MM.1S (cell line): ENCODE data around the gene OSGIN1.

Experiments
- DNase-seq: peaks from one replicate; pipeline ENCODE4 v3.0.0-alpha.2; 2015
- H2AFZ ChIP-seq: fragments of 300-600 bp; sonication (generic); 2 replicates; pipeline ENCODE4 v1.6.0; 2016; ENCODE audit warnings: antibody characterized with exemption, low read length
- H3F3A ChIP-seq: fragments of 300-600 bp; sonication (generic); 2 replicates; pipeline ENCODE4 v1.6.1; 2016; ENCODE audit warnings: mild to moderate bottlenecking, antibody characterized with exemption, low read length, moderate library complexity, mixed read lengths; ENCODE audit not compliant: insufficient read depth
- H3K27ac ChIP-seq: fragments of 300-600 bp; sonication (generic); 2 replicates; pipeline ENCODE4 v1.5.1; 2016; ENCODE audit warnings: mild to moderate bottlenecking, low read length
- H3K27me3 ChIP-seq: fragments of 300-600 bp; sonication (generic); replicated peaks from 2 replicates; pipeline ENCODE4 v1.6.0; 2016; ENCODE audit warnings: low read length; ENCODE audit not compliant: insufficient read depth
- H3K36me3 ChIP-seq: fragments of 300-600 bp; sonication (generic); replicated peaks from 2 replicates; pipeline ENCODE4 v1.6.1; 2016; ENCODE audit warnings: mild to moderate bottlenecking, low read length, mixed read lengths; ENCODE audit not compliant: insufficient read depth
- H3K4me1 ChIP-seq: fragments of 300-600 bp; sonication (generic); 2 replicates; pipeline ENCODE4 v1.6.1; 2016; ENCODE audit warnings: low read length, mixed read lengths
- H3K4me2 ChIP-seq: fragments of 300-600 bp; sonication (generic); 2 replicates; pipeline ENCODE4 v1.6.0; 2016; ENCODE audit warnings: low read depth, low read length
- H3K4me3 ChIP-seq: fragments of 300-600 bp; sonication (generic); 2 replicates; pipeline ENCODE4 v1.5.1; 2016; ENCODE audit warnings: low read length, mixed read lengths
- H3K79me2 ChIP-seq: fragments of 300-600 bp; sonication (generic); 2 replicates; pipeline ENCODE4 v1.6.1; 2016; ENCODE audit warnings: mixed run types, low read length, mixed read lengths
- H3K9ac ChIP-seq: fragments of 300-600 bp; sonication (generic); 2 replicates; pipeline ENCODE4 v1.6.1; 2016; ENCODE audit warnings: low read length, mixed read lengths
- H3K9me2 ChIP-seq: fragments of 300-600 bp; sonication (generic); replicated peaks from 2 replicates; pipeline ENCODE4 v1.6.1; 2016; ENCODE audit warnings: mild to moderate bottlenecking, low read length, mixed read lengths; ENCODE audit not compliant: insufficient read depth
- H3K9me3 ChIP-seq: fragments of 300-600 bp; sonication (generic); replicated peaks from 2 replicates; pipeline ENCODE4 v1.6.1; 2016; ENCODE audit warnings: mild to moderate bottlenecking, low read length, mixed read lengths; ENCODE audit not compliant: insufficient read depth
- H4K20me1 ChIP-seq: fragments of 300-600 bp; sonication (generic); 2 replicates; pipeline ENCODE4 v1.6.1; 2016; ENCODE audit warnings: mild to moderate bottlenecking, low read length, moderate library complexity, mixed read lengths; ENCODE audit not compliant: insufficient read depth
- CTCF ChIP-seq: fragments of 300-600 bp; sonication (generic); IDR thresholded peaks from 2 replicates; pipeline ENCODE4 v1.5.1; 2016; ENCODE audit warnings: antibody characterized with exemption, low read length, mixed read lengths
- EZH2 ChIP-seq: fragments of 300-600 bp; sonication (generic); optimal IDR thresholded peaks from 2 replicates; pipeline ENCODE3; 2017; ENCODE audit warnings: low read depth, mild to moderate bottlenecking, antibody characterized with exemption, low read length, mixed read lengths
- EZH2phosphoT487 ChIP-seq: fragments of 300-600 bp; sonication (generic); IDR thresholded peaks from 2 replicates; pipeline ENCODE4 v1.6.1; 2018; ENCODE audit warnings: antibody characterized with exemption, low read length

OSGIN1 gene

GRCh38 chr16:83954577-83955016 is 1.6 kb downstream of the OSGIN1 start:
- no peak overlapping the region for H3K9ac ChIP-seq
- H3K27me3 ChIP-seq = no peaks in the 10 kb centered on the region
- no peak overlapping the region for H2AFZ ChIP-seq
- no peaks in the 10 kb centered on the region for H3K36me3 ChIP-seq
- no peak for DNase-seq
- no peaks in the 10 kb centered on the region for H3K79me2 ChIP-seq
- H3K4me1 ChIP-seq = 0 out of 2 replicates have a peak, but pooled peaks cover 2% of the 10 kb centered on the region
- H4K20me1 ChIP-seq = no peaks in the 10 kb centered on the region
- no peak overlapping the region for H3K27ac ChIP-seq
- peak overlapping the region; percentile 92 for H3K4me2 ChIP-seq
- TF ChIP-seq EZH2phosphoT487 = no peak
- TF ChIP-seq EZH2 = no peak
- no peak for TF ChIP-seq CTCF
- H3K9me3 ChIP-seq = no peaks in the 10 kb centered on the region
- H3F3A ChIP-seq = no peaks in the 10 kb centered on the region
- H3K4me3 ChIP-seq = peak overlapping the region; percentile 65; the same call in 1 of the 2 replicates
- no peaks in the 10 kb centered on the region for H3K9me2 ChIP-seq

- Histone ChIP-seq H3K79me2 (no peaks in the 10 kb centered on the region), H3K9me3 (no peaks in the 10 kb centered on the region), H3K4me1 (0 out of 2 replicates have a peak, but pooled peaks cover 2% of the 10 kb centered on the region), H3K27ac (no peak overlapping the region), H2AFZ (no peak overlapping the region), H3K4me2 (no peak overlapping the region), H3K27me3 (no peaks in the 10 kb centered on the region), H3K36me3 (no peaks in the 10 kb centered on the region), H3K9ac (no peak overlapping the region), H3F3A (no peaks in the 10 kb centered on the region), H3K4me3 (no peak overlapping the region), H3K9me2 (no peaks in the 10 kb centered on the region), H4K20me1 (no peaks in the 10 kb centered on the region)
- DNase-seq = no peak
- TF ChIP-seq CTCF (no peak), EZH2phosphoT487 (no peak), EZH2 (no peak)
Observed at GRCh38 chr16:83955218-83956130, 2.4 kb downstream of the OSGIN1 start.

GRCh38 chr16:83956336-83957289 is 3.6 kb downstream of the OSGIN1 start:
- Histone ChIP-seq H2AFZ (no peak overlapping the region), H3K27ac (no peak overlapping the region), H3K36me3 (no peaks in the 10 kb centered on the region), H3K9me2 (no peaks in the 10 kb centered on the region), H3K4me2 (peak overlapping the region; percentile 27), H3K9me3 (no peaks in the 10 kb centered on the region), H3F3A (no peaks in the 10 kb centered on the region), H3K4me3 (no peak overlapping the region), H3K9ac (no peak overlapping the region), H3K27me3 (no peaks in the 10 kb centered on the region), H3K4me1 (0 out of 2 replicates have a peak, but pooled peaks cover 2% of the 10 kb centered on the region), H4K20me1 (no peaks in the 10 kb centered on the region), H3K79me2 (no peaks in the 10 kb centered on the region)
- TF ChIP-seq EZH2phosphoT487 = no peak
- TF ChIP-seq EZH2 = no peak
- TF ChIP-seq CTCF = peak; percentile 67
- DNase-seq = peak; percentile 54
